Body of pancreas (tissue), 4 donors: ENCODE results near the gene NRG4.

ENCODE experiments used
- CTCF ChIP-seq, 7 experiments: fragments of 450-650 bp in 4 of 7; fragments of 200-600 bp in 3 of 7; sonication (generic) in 3 of 7; IDR thresholded peaks; one replicate each; pipeline ENCODE4 v1.5.1; 2016 to 2019; ENCODE audit warnings: antibody characterized with exemption in 7 of 7
- POLR2A ChIP-seq, 3 donors: fragments of 450-650 bp; IDR thresholded peaks; one replicate each; pipeline ENCODE4 v1.6.1; 2016; ENCODE audit warnings: antibody characterized with exemption in 3 of 3, mild to moderate bottlenecking in 2 of 3

GRCh38 chr15:75989875-75990274 lies 22.3 kb downstream of the NRG4 start:
- no peak for TF ChIP-seq CTCF (IDR thresholded peaks at IDR 0.05)
- TF ChIP-seq POLR2A (IDR thresholded peaks at IDR 0.05): no peak
